ENCODE data around the gene PTMS. TPM values are rescaled to one million over a fixed set of nuclear protein-coding genes. Genes with fewer than 3 reads are reported as not detected.

PTMS gene
- total and polyA plus RNA-seq, 10 of the 15 experiments (the other 5 are each of a cell fraction or from before 2014, with no cell fraction given): 2.1 to 127 (median 29.8) TPM

DNA sequence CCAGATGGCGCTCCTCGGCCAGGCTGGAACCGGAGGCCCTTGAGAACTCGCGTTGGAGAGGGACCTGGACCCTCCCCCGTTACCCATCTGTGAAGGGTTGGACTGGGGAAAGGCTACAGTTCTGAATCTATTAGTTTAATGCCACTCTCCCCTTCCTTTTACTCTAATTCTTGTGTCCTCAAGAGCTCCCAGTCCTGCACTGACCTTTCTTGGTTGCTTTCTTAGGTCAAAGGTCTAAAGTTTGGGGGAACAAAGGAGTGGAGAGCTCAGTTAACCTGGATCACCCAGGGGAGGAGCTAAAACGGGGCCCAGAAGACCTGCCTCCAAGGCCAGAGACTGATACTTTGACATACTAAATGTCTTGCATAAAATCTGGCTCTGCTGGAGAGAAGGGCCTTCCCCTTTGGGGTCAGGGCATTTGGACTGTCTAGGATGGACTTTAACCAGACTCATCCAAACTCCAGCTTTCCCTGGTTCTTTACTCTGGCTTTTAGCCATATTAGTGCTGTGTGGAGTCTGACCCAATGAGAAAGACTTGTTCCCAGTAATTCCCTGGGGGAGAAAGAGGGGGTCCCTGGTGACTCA is 12.3 kb upstream of the PTMS start:
- SMC1A ChIA-PET (ENCODE audit: uncharacterized antibody, unreplicated experiment): interaction anchor here (0.6 to 4.8 kb wide), 29 partner anchors 9 to 181 kb away, joined by 3 to 84 read pairs (median 7); partner anchors contain the start of genes CD4, CDCA3, COPS7A and GNB3
- H3K9ac ChIP-seq (ENCODE audit: control insufficient read depth, insufficient read depth, low read length): no peak overlapping the region; the same call in 1 of the 2 replicates
- BruUV-seq (replicated peaks): no TSS peak
- ATAC-seq: no peak
- peaks cover 18% of the 10 kb centered on the region for H3K79me2 ChIP-seq (ENCODE audit: control insufficient read depth, insufficient read depth, low read length)
- H3K27ac ChIP-seq (ENCODE audit: control insufficient read depth, insufficient read depth): peak overlapping the region; percentile 99; the same call in 1 of the 2 replicates
- H3K36me3 ChIP-seq (ENCODE audit: control insufficient read depth in 2 of 2, insufficient read depth in 2 of 2, low read length in 1 of 2): peaks cover 5 to 12% of the 10 kb centered on the region in 2 experiments; a peak in 3 of 4 replicates
- H3K4me2 ChIP-seq (ENCODE audit: control insufficient read depth, insufficient read depth): peak overlapping the region; percentile 69
- FAIRE-seq: no peak
- 1% methylated on average over 7 of the region's 7 CpGs for WGBS (ENCODE audit: insufficient coverage, insufficient replicate concordance, low lambda C conversion rate, missing lambda C conversion rate)
- H3K9me3 ChIP-seq (replicated peaks; ENCODE audit: control insufficient read depth, insufficient read depth, low read length): no peaks in the 10 kb centered on the region
- POLR2A ChIA-PET: interaction anchor here (0.8 to 4.5 kb wide), 28 partner anchors 10 to 214 kb away, joined by 3 to 60 read pairs (median 4); partner anchors contain the start of genes C12orf57, CDCA3, COPS7A and LAG3
- peaks cover 17% of the 10 kb centered on the region for H3K4me1 ChIP-seq (ENCODE audit: control insufficient read depth, insufficient read depth, low read length)
- no peaks in the 10 kb centered on the region for H3K27me3 ChIP-seq (replicated peaks in 1 of 2; ENCODE audit: control insufficient read depth in 2 of 2, insufficient read depth in 2 of 2, low read length in 1 of 2)
- H2AFZ ChIP-seq (ENCODE audit: control insufficient read depth, low read depth, low read length): peak overlapping the region; percentile 54
- no peak for DNase-seq (ENCODE audit: low read depth, low spot score)
- intact Hi-C loops (cut with micrococcal nuclease; ENCODE audit: unreplicated experiment) (loop anchor here (1.0 kb wide), 4 partner anchors 10 to 71 kb away; partner anchors contain the start of gene ZNF384), in situ Hi-C loops (cut with MboI) (loop anchor here (5.0 kb wide), 1 partner anchor 73 kb away; the partner anchor contains the start of gene P3H3)
- H4K20me1 ChIP-seq (ENCODE audit: control insufficient read depth, insufficient read depth): no peaks in the 10 kb centered on the region
- CTCF ChIA-PET: interaction anchor here (0.7 to 10.9 kb wide), 40 partner anchors 8 to 225 kb away, joined by 3 to 221 read pairs (median 4); partner anchors contain the start of genes CD4, CDCA3, COPS7A and GPR162
- no peak overlapping the region for H3K4me3 ChIP-seq
- RAD21 ChIA-PET (ENCODE audit: unreplicated experiment): interaction anchor here (0.6 to 4.4 kb wide), 28 partner anchors 9 to 261 kb away, joined by 3 to 68 read pairs (median 7); partner anchors contain the start of genes CDCA3, COPS7A, GPR162 and MRPL51
- TF ChIP-seq, protein P1, sequence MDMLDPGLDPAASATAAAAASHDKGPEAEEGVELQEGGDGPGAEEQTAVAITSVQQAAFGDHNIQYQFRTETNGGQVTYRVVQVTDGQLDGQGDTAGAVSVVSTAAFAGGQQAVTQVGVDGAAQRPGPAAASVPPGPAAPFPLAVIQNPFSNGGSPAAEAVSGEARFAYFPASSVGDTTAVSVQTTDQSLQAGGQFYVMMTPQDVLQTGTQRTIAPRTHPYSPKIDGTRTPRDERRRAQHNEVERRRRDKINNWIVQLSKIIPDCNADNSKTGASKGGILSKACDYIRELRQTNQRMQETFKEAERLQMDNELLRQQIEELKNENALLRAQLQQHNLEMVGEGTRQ (IDR thresholded peaks at IDR 0.05; ENCODE audit: borderline replicate concordance, low read depth, low read length): no peak
- TF ChIP-seq EZH2 (IDR thresholded peaks at IDR 0.05; ENCODE audit: borderline replicate concordance, control insufficient read depth, low read depth, low read length) (no peak), ZNF274 (IDR thresholded peaks at IDR 0.05; ENCODE audit: insufficient read depth, insufficient read length) (no peak), NR2F1 (conservative IDR thresholded peaks at IDR 0.05) (peak; percentile 87), SMC3 (IDR thresholded peaks at IDR 0.05; ENCODE audit: borderline replicate concordance, low read length) (peak; percentile 97), SIN3A (IDR thresholded peaks at IDR 0.05; ENCODE audit: low read depth, low read length) (no peak), SRF (IDR thresholded peaks at IDR 0.05; ENCODE audit: low read depth in 2 of 2, low read length in 2 of 2) (no peak), SP1 (IDR thresholded peaks at IDR 0.05; ENCODE audit: low read depth, low read length) (peak; percentile 0), MEF2B (IDR thresholded peaks at IDR 0.05; ENCODE audit: partially characterized antibody, poor library complexity, severe bottlenecking) (no peak), NR2C1 (IDR thresholded peaks at IDR 0.05) (peak; percentile 35; the same call in 1 of the 2 replicates), RAD21 (IDR thresholded peaks at IDR 0.05; ENCODE audit: insufficient read depth, low read depth, low read length) (peak; percentile 93), TARDBP (IDR thresholded peaks at IDR 0.05; ENCODE audit: borderline replicate concordance) (peak; percentile 2; the same call in 1 of the 2 replicates), STAT3 (IDR thresholded peaks at IDR 0.05; ENCODE audit: low read depth, low read length) (no peak), SMARCA5 (IDR thresholded peaks at IDR 0.05) (0 out of 2 replicates have a peak, but pooled peaks have one; percentile 42), MEF2A (IDR thresholded peaks at IDR 0.05; ENCODE audit: insufficient read depth, low read depth, low read length) (no peak)
- TF ChIP-seq, protein P2, sequence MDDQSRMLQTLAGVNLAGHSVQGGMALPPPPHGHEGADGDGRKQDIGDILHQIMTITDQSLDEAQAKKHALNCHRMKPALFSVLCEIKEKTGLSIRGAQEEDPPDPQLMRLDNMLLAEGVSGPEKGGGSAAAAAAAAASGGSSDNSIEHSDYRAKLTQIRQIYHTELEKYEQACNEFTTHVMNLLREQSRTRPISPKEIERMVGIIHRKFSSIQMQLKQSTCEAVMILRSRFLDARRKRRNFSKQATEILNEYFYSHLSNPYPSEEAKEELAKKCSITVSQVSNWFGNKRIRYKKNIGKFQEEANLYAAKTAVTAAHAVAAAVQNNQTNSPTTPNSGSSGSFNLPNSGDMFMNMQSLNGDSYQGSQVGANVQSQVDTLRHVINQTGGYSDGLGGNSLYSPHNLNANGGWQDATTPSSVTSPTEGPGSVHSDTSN (IDR thresholded peaks at IDR 0.05; ENCODE audit: insufficient replicate concordance, low read depth, low read length): no peak
- TF ChIP-seq, protein P3, sequence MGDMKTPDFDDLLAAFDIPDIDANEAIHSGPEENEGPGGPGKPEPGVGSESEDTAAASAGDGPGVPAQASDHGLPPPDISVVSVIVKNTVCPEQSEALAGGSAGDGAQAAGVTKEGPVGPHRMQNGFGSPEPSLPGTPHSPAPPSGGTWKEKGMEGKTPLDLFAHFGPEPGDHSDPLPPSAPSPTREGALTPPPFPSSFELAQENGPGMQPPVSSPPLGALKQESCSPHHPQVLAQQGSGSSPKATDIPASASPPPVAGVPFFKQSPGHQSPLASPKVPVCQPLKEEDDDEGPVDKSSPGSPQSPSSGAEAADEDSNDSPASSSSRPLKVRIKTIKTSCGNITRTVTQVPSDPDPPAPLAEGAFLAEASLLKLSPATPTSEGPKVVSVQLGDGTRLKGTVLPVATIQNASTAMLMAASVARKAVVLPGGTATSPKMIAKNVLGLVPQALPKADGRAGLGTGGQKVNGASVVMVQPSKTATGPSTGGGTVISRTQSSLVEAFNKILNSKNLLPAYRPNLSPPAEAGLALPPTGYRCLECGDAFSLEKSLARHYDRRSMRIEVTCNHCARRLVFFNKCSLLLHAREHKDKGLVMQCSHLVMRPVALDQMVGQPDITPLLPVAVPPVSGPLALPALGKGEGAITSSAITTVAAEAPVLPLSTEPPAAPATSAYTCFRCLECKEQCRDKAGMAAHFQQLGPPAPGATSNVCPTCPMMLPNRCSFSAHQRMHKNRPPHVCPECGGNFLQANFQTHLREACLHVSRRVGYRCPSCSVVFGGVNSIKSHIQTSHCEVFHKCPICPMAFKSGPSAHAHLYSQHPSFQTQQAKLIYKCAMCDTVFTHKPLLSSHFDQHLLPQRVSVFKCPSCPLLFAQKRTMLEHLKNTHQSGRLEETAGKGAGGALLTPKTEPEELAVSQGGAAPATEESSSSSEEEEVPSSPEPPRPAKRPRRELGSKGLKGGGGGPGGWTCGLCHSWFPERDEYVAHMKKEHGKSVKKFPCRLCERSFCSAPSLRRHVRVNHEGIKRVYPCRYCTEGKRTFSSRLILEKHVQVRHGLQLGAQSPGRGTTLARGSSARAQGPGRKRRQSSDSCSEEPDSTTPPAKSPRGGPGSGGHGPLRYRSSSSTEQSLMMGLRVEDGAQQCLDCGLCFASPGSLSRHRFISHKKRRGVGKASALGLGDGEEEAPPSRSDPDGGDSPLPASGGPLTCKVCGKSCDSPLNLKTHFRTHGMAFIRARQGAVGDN (IDR thresholded peaks at IDR 0.05): 0 out of 2 replicates have a peak, but pooled peaks have one; percentile 35
